ENCODE measurements around the gene EEA1.

DNA sequence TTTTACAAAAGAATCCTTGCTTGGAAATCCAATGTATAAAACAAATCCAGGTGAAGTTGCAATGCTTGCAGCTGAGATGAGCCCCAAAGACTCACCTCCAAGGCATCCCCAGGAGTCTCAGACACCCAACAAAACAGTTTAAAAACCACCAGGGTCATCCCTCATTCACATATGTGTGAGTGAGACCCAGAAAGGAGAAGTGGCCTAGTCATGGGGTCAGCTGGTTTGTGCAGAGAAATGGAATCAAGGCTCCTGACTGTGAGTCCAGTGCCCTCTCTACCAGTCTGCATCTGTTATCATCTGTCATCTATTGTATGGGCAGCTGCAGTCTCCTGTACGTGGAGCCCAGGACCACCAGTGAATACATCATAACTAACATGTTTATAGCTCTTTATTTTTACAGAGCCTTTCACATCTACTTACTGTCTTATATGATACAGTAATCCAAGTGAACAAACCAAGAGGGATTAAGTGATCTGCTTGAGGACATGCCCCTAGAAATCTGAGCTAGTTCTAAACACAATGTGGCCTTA lies 199.3 kb downstream of the EEA1 start:
- TF ChIP-seq POLR2A (IDR thresholded peaks at IDR 0.05): no peak
- TF ChIP-seq, protein P1, sequence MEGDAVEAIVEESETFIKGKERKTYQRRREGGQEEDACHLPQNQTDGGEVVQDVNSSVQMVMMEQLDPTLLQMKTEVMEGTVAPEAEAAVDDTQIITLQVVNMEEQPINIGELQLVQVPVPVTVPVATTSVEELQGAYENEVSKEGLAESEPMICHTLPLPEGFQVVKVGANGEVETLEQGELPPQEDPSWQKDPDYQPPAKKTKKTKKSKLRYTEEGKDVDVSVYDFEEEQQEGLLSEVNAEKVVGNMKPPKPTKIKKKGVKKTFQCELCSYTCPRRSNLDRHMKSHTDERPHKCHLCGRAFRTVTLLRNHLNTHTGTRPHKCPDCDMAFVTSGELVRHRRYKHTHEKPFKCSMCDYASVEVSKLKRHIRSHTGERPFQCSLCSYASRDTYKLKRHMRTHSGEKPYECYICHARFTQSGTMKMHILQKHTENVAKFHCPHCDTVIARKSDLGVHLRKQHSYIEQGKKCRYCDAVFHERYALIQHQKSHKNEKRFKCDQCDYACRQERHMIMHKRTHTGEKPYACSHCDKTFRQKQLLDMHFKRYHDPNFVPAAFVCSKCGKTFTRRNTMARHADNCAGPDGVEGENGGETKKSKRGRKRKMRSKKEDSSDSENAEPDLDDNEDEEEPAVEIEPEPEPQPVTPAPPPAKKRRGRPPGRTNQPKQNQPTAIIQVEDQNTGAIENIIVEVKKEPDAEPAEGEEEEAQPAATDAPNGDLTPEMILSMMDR (IDR thresholded peaks at IDR 0.05 in 8 of 11, conservative IDR thresholded peaks at IDR 0.05 in 3 of 11): no peak
- TF ChIP-seq POLR2AphosphoS5 (IDR thresholded peaks at IDR 0.05): no peak
